Liver (tissue), 9 donors: ENCODE results near the gene SH2D2A. TPM values are rescaled to one million over a fixed set of nuclear protein-coding genes. Genes with fewer than 3 reads are reported as not detected.
A peak's percentile ranks its signal among the peaks of the same experiment; 100 is the strongest.

ENCODE experiments used
- DNase-seq: peaks from one replicate; pipeline ENCODE4 v3.0.0-alpha.2; 2017; ENCODE audit warnings: low spot score
- H3K27ac ChIP-seq, 2 donors: one replicate each; pipeline ENCODE4 v1.7.0; 2013; ENCODE audit warnings: inconsistent platforms in 2 of 2, low read length in 2 of 2, control low read depth in 1 of 2, low read depth in 1 of 2, mild to moderate bottlenecking in 1 of 2
- H3K27me3 ChIP-seq, 4 donors: one replicate each; pipeline versions ENCODE4 v1.6.1 to v1.7.0; 2013; ENCODE audit warnings: low read length in 3 of 4, inconsistent platforms in 1 of 4, mild to moderate bottlenecking in 1 of 4, moderate library complexity in 1 of 4; ENCODE audit not compliant: control insufficient read depth in 4 of 4, insufficient read depth in 4 of 4
- H3K36me3 ChIP-seq, 4 donors: one replicate each; pipeline versions ENCODE4 v1.6.1 to v1.7.0; 2013; ENCODE audit warnings: low read length in 3 of 4, mild to moderate bottlenecking in 3 of 4, low read depth in 1 of 4, moderate library complexity in 1 of 4; ENCODE audit not compliant: control insufficient read depth in 4 of 4, insufficient read depth in 3 of 4
- H3K4me1 ChIP-seq, 4 donors: one replicate each; pipeline versions ENCODE4 v1.6.1 to v1.7.0; 2013; ENCODE audit warnings: low read length in 3 of 4, mild to moderate bottlenecking in 3 of 4, moderate library complexity in 1 of 4; ENCODE audit not compliant: control insufficient read depth in 4 of 4, insufficient read depth in 4 of 4
- H3K4me3 ChIP-seq, 3 donors: one replicate each; pipeline versions ENCODE4 v1.6.1 to v1.7.0; 2013; ENCODE audit warnings: low read length in 3 of 3, control low read depth in 1 of 3, low read depth in 1 of 3, mild to moderate bottlenecking in 1 of 3
- H3K9ac ChIP-seq, 2 donors: one replicate each; pipeline ENCODE4 v1.7.0; 2013; ENCODE audit warnings: low read length in 2 of 2, mild to moderate bottlenecking in 2 of 2, moderate library complexity in 2 of 2, control low read depth in 1 of 2, low read depth in 1 of 2
- H3K9me3 ChIP-seq, 4 donors: one replicate each; pipeline versions ENCODE4 v1.6.1 to v1.7.0; 2013; ENCODE audit warnings: low read length in 3 of 4; ENCODE audit not compliant: control insufficient read depth in 4 of 4
- EGR1 ChIP-seq, 2 donors: IDR thresholded peaks; 2 replicates each; pipeline ENCODE4 v1.6.1; 2016 to 2018; ENCODE audit warnings: antibody characterized with exemption in 2 of 2, low read depth in 2 of 2
- FOXA1 ChIP-seq: IDR thresholded peaks from 2 replicates; pipeline ENCODE4 v1.6.1; 2016; ENCODE audit warnings: antibody characterized with exemption
- FOXA2 ChIP-seq: IDR thresholded peaks from 2 replicates; pipeline ENCODE4 v1.6.1; 2016; ENCODE audit warnings: antibody characterized with exemption
- GABPA ChIP-seq, 2 donors: IDR thresholded peaks in 1 of 2; conservative IDR thresholded peaks in 1 of 2; 2 replicates each; pipeline ENCODE4 v1.6.1; 2016; ENCODE audit warnings: antibody characterized with exemption in 2 of 2, mild to moderate bottlenecking in 1 of 2, moderate library complexity in 1 of 2
- HNF4A ChIP-seq, 2 donors: conservative IDR thresholded peaks; 2 replicates each; pipeline ENCODE4 v1.6.1; 2016; ENCODE audit warnings: antibody characterized with exemption in 2 of 2, mild to moderate bottlenecking in 2 of 2
- HNF4G ChIP-seq: IDR thresholded peaks from 2 replicates; pipeline ENCODE4 v1.6.1; 2016; ENCODE audit warnings: antibody characterized with exemption
- JUND ChIP-seq, 2 donors: IDR thresholded peaks; 2 replicates each; pipeline ENCODE4 v1.6.1; 2016; ENCODE audit warnings: antibody characterized with exemption in 2 of 2
- NR2F2 ChIP-seq: IDR thresholded peaks from 2 replicates; pipeline ENCODE4 v1.6.1; 2016; ENCODE audit warnings: antibody characterized with exemption
- RAD21 ChIP-seq, 2 donors: IDR thresholded peaks; 2 replicates each; pipeline ENCODE4 v1.6.1; 2016; ENCODE audit warnings: antibody characterized with exemption in 2 of 2, mild to moderate bottlenecking in 2 of 2
- RXRA ChIP-seq, 2 donors: IDR thresholded peaks; 2 replicates each; pipeline ENCODE4 v1.6.1; 2017 to 2018; ENCODE audit warnings: antibody characterized with exemption in 2 of 2, mild to moderate bottlenecking in 1 of 2
- SP1 ChIP-seq: IDR thresholded peaks from 2 replicates; pipeline ENCODE4 v1.6.1; 2018; ENCODE audit warnings: antibody characterized with exemption, mild to moderate bottlenecking
- TAF1 ChIP-seq: conservative IDR thresholded peaks from 2 replicates; pipeline ENCODE4 v1.6.1; 2016; ENCODE audit warnings: antibody characterized with exemption, mild to moderate bottlenecking
- YY1 ChIP-seq: IDR thresholded peaks from 2 replicates; pipeline ENCODE4 v1.6.1; 2016; ENCODE audit warnings: antibody characterized with exemption, mild to moderate bottlenecking
- WGBS: extraction: QIAGEN DNeasy Blood & Tissue Kit; methylation state at CpG from one replicate; pipeline ENCODE4 v1.1.7; 2013; 5-methylcytosine and 5-hydroxymethylcytosine counted together
- polyA plus RNA-seq, 2 donors: library from polyadenylated mRNA; stranded (reverse) in 1 of 2; unstranded in 1 of 2; fragments of 200-250 nt in 1 of 2; fragments of >200 nt in 1 of 2; fragmentation: Nextera tagmentation in 1 of 2; extraction: Ambion mirVana in 1 of 2; gene quantifications; one replicate each; pipeline versions ENCODE4 v1.2.1 to v1.2.3, GENCODE V29; 2013 to 2015
- total RNA-seq, 2 donors: library from RNA; depleted of rRNA; stranded (reverse); fragments of >200 nt; gene quantifications; one replicate each; pipeline ENCODE4 v1.2.3, GENCODE V29; 2014
- TF ChIP-seq, protein P1 (sequence below): fragments of 150-350 bp; IDR thresholded peaks from 2 replicates; pipeline ENCODE4 v1.5.1; 2017; ENCODE audit warnings: improper control_type of control experiment, low read depth, low read length; ENCODE audit not compliant: missing input control
- TF ChIP-seq, protein P2 (sequence below): IDR thresholded peaks from 2 replicates; pipeline ENCODE4 v1.6.1; 2016; ENCODE audit warnings: antibody characterized with exemption
- TF ChIP-seq, protein P3 (sequence below): IDR thresholded peaks from 2 replicates; pipeline ENCODE4 v1.6.1; 2016; ENCODE audit warnings: antibody characterized with exemption
- TF ChIP-seq, protein P4 (sequence below): IDR thresholded peaks from 2 replicates; pipeline ENCODE4 v1.6.1; 2016; ENCODE audit warnings: antibody characterized with exemption, mild to moderate bottlenecking
- TF ChIP-seq, protein P5 (sequence below): IDR thresholded peaks from 2 replicates; pipeline ENCODE4 v1.6.1; 2016; ENCODE audit warnings: antibody characterized with exemption
- donor health status: healthy.
- donor health status: healthy.
- donor health status: healthy.
- donor health status: healthy.
- donor health status: healthy.

Gene SH2D2A
- total and polyA plus RNA-seq, 4 donors: 0.14 to 0.38 (median 0.24) TPM

DNA sequence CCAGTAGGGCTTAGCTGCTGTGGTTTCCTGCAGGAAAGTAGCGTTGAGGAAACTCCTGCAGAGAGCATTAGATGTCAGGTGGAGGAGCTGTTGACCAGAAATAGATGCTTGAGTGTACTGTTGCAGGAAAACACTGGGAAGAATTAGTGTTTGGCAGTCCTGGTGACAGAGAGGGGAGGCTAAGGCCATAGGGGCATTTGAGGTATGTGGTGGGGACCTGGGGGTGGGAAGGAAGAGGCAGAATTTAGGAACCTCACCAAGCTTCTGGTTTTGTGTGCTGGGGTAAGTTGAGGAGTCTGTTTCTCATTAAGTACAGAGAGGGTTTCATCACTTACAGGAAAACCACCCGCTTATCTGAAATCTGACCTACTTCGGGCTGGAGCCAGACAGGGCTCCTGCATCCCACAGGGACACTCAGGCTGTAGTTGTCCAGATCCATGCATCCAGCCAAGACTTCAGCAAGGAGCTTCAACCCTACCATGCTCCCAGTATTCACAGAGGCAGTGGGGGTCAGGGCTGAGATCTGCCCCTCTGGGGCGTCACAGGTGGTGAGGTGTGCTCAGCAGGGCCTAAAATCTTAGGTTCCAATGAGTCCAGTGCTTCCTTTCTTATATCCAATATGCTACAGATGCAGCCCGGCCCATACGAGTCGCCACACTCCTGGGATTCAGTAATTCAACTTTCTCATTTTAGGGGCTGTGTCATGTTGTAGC is 15.1 kb downstream of the SH2D2A start:
- Histone ChIP-seq H3K4me3 (no peak overlapping the region), H3K36me3 (peaks cover 12 to 43% (median 35%) of the 10 kb centered on the region in 4 donors), H3K4me1 (peaks cover 0 to 5% (median 0%) of the 10 kb centered on the region in 4 donors), H3K27me3 (no peaks in the 10 kb centered on the region), H3K27ac (no peak overlapping the region), H3K9me3 (no peaks in the 10 kb centered on the region), H3K9ac (no peak overlapping the region)
- no peak for TF ChIP-seq FOXA2
- no peak for DNase-seq
- 76% methylated on average over 7 of the region's 7 CpGs for WGBS

DNA sequence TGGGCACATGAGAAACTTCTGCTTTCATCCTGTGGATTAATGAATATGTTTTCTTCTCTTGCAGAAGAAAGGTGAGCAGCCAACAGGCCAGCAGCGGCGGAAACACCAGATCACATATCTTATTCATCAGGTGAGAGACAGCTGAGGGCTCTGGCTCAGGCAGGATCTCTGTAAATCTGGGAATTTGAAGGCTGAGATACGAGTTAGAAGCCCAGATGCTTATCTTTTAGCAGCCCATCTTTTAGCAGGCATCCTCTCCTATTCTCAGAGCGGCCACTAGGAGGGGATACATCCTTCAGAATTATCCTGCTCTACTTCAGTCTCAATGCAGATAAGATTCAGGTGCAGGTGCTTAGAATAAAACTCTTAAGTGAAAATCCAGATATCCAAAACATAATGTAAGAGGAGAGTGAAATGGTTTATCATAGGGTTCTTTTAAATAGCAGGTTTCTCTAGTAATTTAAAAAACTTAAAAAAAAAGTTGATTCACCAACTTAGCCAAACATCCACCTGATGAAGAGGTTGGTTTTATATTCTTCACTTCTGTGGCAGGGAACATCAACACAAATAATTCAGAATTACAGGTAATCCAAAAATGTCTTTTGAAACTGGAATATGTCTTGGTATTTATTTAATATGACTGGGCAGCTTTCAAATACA is 19.3 kb downstream of the SH2D2A start:
- peaks cover 18 to 79% (median 62%) of the 10 kb centered on the region in 4 donors for H3K36me3 ChIP-seq
- no peaks in the 10 kb centered on the region for H3K4me1 ChIP-seq
- 62% methylated on average over 4 of the region's 4 CpGs for WGBS
- DNase-seq: peak; percentile 52
- TF ChIP-seq, protein P1, sequence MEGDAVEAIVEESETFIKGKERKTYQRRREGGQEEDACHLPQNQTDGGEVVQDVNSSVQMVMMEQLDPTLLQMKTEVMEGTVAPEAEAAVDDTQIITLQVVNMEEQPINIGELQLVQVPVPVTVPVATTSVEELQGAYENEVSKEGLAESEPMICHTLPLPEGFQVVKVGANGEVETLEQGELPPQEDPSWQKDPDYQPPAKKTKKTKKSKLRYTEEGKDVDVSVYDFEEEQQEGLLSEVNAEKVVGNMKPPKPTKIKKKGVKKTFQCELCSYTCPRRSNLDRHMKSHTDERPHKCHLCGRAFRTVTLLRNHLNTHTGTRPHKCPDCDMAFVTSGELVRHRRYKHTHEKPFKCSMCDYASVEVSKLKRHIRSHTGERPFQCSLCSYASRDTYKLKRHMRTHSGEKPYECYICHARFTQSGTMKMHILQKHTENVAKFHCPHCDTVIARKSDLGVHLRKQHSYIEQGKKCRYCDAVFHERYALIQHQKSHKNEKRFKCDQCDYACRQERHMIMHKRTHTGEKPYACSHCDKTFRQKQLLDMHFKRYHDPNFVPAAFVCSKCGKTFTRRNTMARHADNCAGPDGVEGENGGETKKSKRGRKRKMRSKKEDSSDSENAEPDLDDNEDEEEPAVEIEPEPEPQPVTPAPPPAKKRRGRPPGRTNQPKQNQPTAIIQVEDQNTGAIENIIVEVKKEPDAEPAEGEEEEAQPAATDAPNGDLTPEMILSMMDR: peak; percentile 76
- TF ChIP-seq, protein P2, sequence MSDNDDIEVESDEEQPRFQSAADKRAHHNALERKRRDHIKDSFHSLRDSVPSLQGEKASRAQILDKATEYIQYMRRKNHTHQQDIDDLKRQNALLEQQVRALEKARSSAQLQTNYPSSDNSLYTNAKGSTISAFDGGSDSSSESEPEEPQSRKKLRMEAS: no peak
- peak; percentile 75 to 80 for TF ChIP-seq RAD21 (IDR thresholded peaks at IDR 0.05)
- no peaks in the 10 kb centered on the region for H3K9me3 ChIP-seq
- H3K9ac ChIP-seq: no peak overlapping the region
- H3K4me3 ChIP-seq: no peak overlapping the region
- no peak overlapping the region for H3K27ac ChIP-seq
- no peaks in the 10 kb centered on the region for H3K27me3 ChIP-seq

DNA sequence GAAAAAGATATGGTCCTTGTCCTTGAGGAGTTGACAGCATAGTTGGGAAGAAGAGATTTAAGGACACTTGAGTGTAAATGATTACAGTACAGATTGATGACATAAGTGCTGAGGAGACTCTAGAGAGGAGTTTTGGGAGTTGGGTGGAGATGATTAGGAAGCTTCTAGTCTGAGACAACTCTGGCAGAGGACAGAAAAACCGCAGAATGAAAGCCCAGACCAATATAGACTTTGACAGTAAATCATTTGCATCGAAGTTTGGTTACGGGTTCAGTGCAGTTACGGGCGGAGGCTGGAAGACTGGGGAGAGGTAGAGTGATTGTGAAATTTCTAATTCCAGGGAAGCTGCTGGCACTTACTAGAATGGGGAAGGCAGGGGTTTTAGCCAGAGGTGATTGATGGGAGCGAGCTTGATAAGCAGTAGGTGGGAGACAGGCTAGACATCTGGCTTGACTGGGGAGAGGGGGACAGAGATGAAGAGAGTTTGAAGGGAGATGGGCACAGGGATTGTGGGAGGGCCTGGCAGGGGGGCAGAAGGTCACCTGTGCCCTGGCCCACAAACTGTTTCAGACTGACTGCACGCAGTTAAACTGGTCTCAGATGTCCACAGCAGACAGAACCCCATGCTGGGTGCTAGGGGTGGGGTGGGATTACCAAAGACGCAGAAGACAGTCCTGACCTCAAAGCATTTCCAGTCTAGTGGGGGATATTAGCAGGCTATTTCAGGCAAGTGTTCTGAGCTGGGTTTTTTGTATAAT is 20.1 kb downstream of the SH2D2A start:
- WGBS: 74% methylated on average over 8 of the region's 8 CpGs
- no peak overlapping the region for H3K9ac ChIP-seq
- H3K4me3 ChIP-seq: no peak overlapping the region
- H3K36me3 ChIP-seq: peaks cover 18 to 85% (median 68%) of the 10 kb centered on the region in 4 donors
- no peak overlapping the region for H3K27ac ChIP-seq
- no peaks in the 10 kb centered on the region for H3K9me3 ChIP-seq
- TF ChIP-seq RAD21 (IDR thresholded peaks at IDR 0.05): no peak
- no peak for TF ChIP-seq RXRA (IDR thresholded peaks at IDR 0.05)
- TF ChIP-seq, protein P3, sequence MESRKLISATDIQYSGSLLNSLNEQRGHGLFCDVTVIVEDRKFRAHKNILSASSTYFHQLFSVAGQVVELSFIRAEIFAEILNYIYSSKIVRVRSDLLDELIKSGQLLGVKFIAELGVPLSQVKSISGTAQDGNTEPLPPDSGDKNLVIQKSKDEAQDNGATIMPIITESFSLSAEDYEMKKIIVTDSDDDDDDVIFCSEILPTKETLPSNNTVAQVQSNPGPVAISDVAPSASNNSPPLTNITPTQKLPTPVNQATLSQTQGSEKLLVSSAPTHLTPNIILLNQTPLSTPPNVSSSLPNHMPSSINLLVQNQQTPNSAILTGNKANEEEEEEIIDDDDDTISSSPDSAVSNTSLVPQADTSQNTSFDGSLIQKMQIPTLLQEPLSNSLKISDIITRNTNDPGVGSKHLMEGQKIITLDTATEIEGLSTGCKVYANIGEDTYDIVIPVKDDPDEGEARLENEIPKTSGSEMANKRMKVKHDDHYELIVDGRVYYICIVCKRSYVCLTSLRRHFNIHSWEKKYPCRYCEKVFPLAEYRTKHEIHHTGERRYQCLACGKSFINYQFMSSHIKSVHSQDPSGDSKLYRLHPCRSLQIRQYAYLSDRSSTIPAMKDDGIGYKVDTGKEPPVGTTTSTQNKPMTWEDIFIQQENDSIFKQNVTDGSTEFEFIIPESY: no peak
- TF ChIP-seq, protein P4, sequence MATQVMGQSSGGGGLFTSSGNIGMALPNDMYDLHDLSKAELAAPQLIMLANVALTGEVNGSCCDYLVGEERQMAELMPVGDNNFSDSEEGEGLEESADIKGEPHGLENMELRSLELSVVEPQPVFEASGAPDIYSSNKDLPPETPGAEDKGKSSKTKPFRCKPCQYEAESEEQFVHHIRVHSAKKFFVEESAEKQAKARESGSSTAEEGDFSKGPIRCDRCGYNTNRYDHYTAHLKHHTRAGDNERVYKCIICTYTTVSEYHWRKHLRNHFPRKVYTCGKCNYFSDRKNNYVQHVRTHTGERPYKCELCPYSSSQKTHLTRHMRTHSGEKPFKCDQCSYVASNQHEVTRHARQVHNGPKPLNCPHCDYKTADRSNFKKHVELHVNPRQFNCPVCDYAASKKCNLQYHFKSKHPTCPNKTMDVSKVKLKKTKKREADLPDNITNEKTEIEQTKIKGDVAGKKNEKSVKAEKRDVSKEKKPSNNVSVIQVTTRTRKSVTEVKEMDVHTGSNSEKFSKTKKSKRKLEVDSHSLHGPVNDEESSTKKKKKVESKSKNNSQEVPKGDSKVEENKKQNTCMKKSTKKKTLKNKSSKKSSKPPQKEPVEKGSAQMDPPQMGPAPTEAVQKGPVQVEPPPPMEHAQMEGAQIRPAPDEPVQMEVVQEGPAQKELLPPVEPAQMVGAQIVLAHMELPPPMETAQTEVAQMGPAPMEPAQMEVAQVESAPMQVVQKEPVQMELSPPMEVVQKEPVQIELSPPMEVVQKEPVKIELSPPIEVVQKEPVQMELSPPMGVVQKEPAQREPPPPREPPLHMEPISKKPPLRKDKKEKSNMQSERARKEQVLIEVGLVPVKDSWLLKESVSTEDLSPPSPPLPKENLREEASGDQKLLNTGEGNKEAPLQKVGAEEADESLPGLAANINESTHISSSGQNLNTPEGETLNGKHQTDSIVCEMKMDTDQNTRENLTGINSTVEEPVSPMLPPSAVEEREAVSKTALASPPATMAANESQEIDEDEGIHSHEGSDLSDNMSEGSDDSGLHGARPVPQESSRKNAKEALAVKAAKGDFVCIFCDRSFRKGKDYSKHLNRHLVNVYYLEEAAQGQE: no peak
- TF ChIP-seq FOXA1: no peak
- no peak for TF ChIP-seq EGR1 (IDR thresholded peaks at IDR 0.05; ENCODE audit: low read depth in 2 of 2)
- TF ChIP-seq, protein P5, sequence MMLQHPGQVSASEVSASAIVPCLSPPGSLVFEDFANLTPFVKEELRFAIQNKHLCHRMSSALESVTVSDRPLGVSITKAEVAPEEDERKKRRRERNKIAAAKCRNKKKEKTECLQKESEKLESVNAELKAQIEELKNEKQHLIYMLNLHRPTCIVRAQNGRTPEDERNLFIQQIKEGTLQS: no peak
- TF ChIP-seq SP1: no peak
- no peak for TF ChIP-seq YY1
- no peak for TF ChIP-seq GABPA (IDR thresholded peaks at IDR 0.05 in 1 of 2, conservative IDR thresholded peaks at IDR 0.05 in 1 of 2)
- TF ChIP-seq HNF4G: no peak
- TF ChIP-seq, protein P2: no peak
- TF ChIP-seq NR2F2: no peak
- TF ChIP-seq FOXA2: no peak
- no peak for TF ChIP-seq TAF1
- no peak for TF ChIP-seq HNF4A (conservative IDR thresholded peaks at IDR 0.05)
- no peak for TF ChIP-seq JUND (IDR thresholded peaks at IDR 0.05)
- H3K27me3 ChIP-seq: no peaks in the 10 kb centered on the region
- H3K4me1 ChIP-seq: no peaks in the 10 kb centered on the region
- DNase-seq: no peak
